Ishikawa (cell line): Measurements from ENCODE around the gene ZNF358.

Experiments used
- CEBPB ChIP-seq: IDR thresholded peaks from 2 replicates; pipeline ENCODE4 v1.6.1; 2012
- CREB1 ChIP-seq: IDR thresholded peaks from 2 replicates; pipeline ENCODE4 v1.6.1; 2012; ENCODE audit warnings: low read depth
- EGR1 ChIP-seq: IDR thresholded peaks from 2 replicates; pipeline ENCODE4 v1.6.1; 2012
- EP300 ChIP-seq: IDR thresholded peaks from 2 replicates; pipeline ENCODE4 v1.6.1; 2012; ENCODE audit warnings: borderline replicate concordance
- FOXM1 ChIP-seq: IDR thresholded peaks from 2 replicates; pipeline ENCODE4 v1.6.1; 2012; ENCODE audit warnings: low read depth, borderline replicate concordance
- MAX ChIP-seq: IDR thresholded peaks from 2 replicates; pipeline ENCODE4 v1.6.1; 2012
- NFIC ChIP-seq: IDR thresholded peaks from 2 replicates; pipeline ENCODE4 v1.6.1; 2012
- RAD21 ChIP-seq: IDR thresholded peaks from 2 replicates; pipeline ENCODE4 v1.6.1; 2012; ENCODE audit warnings: low read depth
- TAF1 ChIP-seq: IDR thresholded peaks from 2 replicates; pipeline ENCODE4 v1.6.1; 2012; ENCODE audit warnings: low read depth, mild to moderate bottlenecking
- TCF12 ChIP-seq: IDR thresholded peaks from 2 replicates; pipeline ENCODE4 v1.6.1; 2012; ENCODE audit warnings: low read depth
- TEAD4 ChIP-seq: IDR thresholded peaks from 2 replicates; pipeline ENCODE4 v1.6.1; 2012
- YY1 ChIP-seq: IDR thresholded peaks from 2 replicates; pipeline ENCODE4 v1.6.1; 2012; ENCODE audit warnings: low read depth
- TF ChIP-seq, protein P1 (sequence below): IDR thresholded peaks from 2 replicates; pipeline ENCODE4 v1.6.1; 2012; ENCODE audit warnings: low read depth, mild to moderate bottlenecking
- TF ChIP-seq, protein P2 (sequence below): IDR thresholded peaks from 2 replicates; pipeline ENCODE4 v1.6.1; 2012

- TF ChIP-seq RAD21 (no peak), FOXM1 (no peak), NFIC (no peak), YY1 (no peak), EGR1 (no peak), TCF12 (no peak), TAF1 (no peak), CEBPB (no peak), EP300 (no peak), TEAD4 (no peak), CREB1 (no peak), MAX (no peak)
- TF ChIP-seq, protein P1, sequence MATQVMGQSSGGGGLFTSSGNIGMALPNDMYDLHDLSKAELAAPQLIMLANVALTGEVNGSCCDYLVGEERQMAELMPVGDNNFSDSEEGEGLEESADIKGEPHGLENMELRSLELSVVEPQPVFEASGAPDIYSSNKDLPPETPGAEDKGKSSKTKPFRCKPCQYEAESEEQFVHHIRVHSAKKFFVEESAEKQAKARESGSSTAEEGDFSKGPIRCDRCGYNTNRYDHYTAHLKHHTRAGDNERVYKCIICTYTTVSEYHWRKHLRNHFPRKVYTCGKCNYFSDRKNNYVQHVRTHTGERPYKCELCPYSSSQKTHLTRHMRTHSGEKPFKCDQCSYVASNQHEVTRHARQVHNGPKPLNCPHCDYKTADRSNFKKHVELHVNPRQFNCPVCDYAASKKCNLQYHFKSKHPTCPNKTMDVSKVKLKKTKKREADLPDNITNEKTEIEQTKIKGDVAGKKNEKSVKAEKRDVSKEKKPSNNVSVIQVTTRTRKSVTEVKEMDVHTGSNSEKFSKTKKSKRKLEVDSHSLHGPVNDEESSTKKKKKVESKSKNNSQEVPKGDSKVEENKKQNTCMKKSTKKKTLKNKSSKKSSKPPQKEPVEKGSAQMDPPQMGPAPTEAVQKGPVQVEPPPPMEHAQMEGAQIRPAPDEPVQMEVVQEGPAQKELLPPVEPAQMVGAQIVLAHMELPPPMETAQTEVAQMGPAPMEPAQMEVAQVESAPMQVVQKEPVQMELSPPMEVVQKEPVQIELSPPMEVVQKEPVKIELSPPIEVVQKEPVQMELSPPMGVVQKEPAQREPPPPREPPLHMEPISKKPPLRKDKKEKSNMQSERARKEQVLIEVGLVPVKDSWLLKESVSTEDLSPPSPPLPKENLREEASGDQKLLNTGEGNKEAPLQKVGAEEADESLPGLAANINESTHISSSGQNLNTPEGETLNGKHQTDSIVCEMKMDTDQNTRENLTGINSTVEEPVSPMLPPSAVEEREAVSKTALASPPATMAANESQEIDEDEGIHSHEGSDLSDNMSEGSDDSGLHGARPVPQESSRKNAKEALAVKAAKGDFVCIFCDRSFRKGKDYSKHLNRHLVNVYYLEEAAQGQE: no peak
- TF ChIP-seq, protein P2, sequence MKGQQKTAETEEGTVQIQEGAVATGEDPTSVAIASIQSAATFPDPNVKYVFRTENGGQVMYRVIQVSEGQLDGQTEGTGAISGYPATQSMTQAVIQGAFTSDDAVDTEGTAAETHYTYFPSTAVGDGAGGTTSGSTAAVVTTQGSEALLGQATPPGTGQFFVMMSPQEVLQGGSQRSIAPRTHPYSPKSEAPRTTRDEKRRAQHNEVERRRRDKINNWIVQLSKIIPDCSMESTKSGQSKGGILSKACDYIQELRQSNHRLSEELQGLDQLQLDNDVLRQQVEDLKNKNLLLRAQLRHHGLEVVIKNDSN: no peak
Observed at GRCh38 chr19:7470540-7471305, 45.2 kb upstream of the ZNF358 start.
